Measurements from ENCODE around the gene HSD3B1. TPM values are rescaled to one million over a fixed set of nuclear protein-coding genes. Genes with fewer than 3 reads are reported as not detected.
"Not testable (repeated sequence)": the region's sequence is repeated elsewhere in the genome, so short reads cannot be mapped to it uniquely, and the experiment has no call there.

The HSD3B1 gene
- total and polyA plus RNA-seq, 2 donors from 2014 or later = not detected

DNA sequence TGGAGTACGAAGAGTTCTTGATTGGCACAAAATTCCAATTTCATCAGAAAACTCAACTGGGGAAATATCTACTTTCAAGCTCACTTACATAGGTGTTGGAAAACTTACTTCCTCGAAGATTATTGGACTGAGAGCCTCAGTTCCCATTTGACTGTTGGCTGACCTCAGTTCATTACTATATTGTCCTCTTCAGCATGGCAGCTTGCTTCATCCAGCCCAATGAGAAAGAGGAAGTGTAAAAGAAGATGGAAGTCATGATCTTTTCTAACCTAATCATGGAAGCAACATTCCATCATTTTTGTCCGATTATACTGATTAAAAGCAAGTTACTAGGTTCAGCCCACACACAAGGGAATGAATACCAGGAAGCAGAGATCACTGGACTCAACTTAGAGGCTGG, 49.4 kb downstream of the HSD3B1 start:
- peaks cover 0 to 6% (median 4%) of the 10 kb centered on the region in 3 donors for H3K4me1 ChIP-seq (ENCODE audit: control insufficient read depth in 2 of 3, insufficient read depth in 2 of 3, low read depth in 1 of 3, low read length in 3 of 3)
- FAIRE-seq (no peak), DNase-seq (no peak)
- intact Hi-C loops (cut with DNase I) = no loop called here
- TF ChIP-seq, protein P1, sequence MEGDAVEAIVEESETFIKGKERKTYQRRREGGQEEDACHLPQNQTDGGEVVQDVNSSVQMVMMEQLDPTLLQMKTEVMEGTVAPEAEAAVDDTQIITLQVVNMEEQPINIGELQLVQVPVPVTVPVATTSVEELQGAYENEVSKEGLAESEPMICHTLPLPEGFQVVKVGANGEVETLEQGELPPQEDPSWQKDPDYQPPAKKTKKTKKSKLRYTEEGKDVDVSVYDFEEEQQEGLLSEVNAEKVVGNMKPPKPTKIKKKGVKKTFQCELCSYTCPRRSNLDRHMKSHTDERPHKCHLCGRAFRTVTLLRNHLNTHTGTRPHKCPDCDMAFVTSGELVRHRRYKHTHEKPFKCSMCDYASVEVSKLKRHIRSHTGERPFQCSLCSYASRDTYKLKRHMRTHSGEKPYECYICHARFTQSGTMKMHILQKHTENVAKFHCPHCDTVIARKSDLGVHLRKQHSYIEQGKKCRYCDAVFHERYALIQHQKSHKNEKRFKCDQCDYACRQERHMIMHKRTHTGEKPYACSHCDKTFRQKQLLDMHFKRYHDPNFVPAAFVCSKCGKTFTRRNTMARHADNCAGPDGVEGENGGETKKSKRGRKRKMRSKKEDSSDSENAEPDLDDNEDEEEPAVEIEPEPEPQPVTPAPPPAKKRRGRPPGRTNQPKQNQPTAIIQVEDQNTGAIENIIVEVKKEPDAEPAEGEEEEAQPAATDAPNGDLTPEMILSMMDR (IDR thresholded peaks at IDR 0.05; ENCODE audit: borderline replicate concordance, extremely low read depth, insufficient read depth) = no peak
- no peaks in the 10 kb centered on the region for H3K27me3 ChIP-seq (ENCODE audit: control insufficient read depth, insufficient read depth, low read length)
- H3K9ac ChIP-seq (ENCODE audit: low read length in 3 of 3) = no peak overlapping the region
- H3K27ac ChIP-seq (ENCODE audit: low read depth in 2 of 2, low read length in 2 of 2) = no peak overlapping the region
- H3K4me3 ChIP-seq (ENCODE audit: low read length in 3 of 3) = no peak overlapping the region
- no peaks in the 10 kb centered on the region for H3K9me3 ChIP-seq (ENCODE audit: control insufficient read depth in 2 of 3, insufficient read depth in 1 of 3, low read length in 3 of 3)
- no peaks in the 10 kb centered on the region for H3K36me3 ChIP-seq (ENCODE audit: control insufficient read depth in 2 of 3, insufficient read depth in 3 of 3, low read length in 3 of 3)

DNA sequence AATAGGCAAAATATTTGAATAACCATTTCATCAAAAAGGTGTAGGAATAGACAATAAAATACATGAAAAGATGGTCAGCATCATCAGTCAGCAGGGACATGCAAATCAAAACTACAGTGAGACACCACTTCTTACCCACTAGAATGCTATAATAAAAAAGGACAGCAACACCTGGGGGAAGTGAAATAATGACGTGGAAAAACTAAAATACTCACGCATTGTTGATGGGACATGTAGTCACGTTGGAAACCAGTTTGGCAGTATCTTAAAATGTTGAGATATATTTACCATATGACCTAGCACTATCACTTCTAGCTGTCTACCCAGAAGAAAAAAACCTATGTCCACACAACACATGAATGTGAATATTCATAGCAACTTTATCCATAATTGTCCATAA, 53.4 kb downstream of the HSD3B1 start:
- H3K4me3 ChIP-seq (ENCODE audit: low read length in 3 of 3); H3K36me3 ChIP-seq (ENCODE audit: control insufficient read depth in 2 of 3, insufficient read depth in 3 of 3, low read length in 3 of 3); FAIRE-seq; H3K9me3 ChIP-seq (ENCODE audit: control insufficient read depth in 2 of 3, insufficient read depth in 1 of 3, low read length in 3 of 3); H3K27ac ChIP-seq (ENCODE audit: low read depth in 2 of 2, low read length in 2 of 2); H3K4me1 ChIP-seq (ENCODE audit: control insufficient read depth in 2 of 3, insufficient read depth in 2 of 3, low read depth in 1 of 3, low read length in 3 of 3); H3K27me3 ChIP-seq (ENCODE audit: control insufficient read depth, insufficient read depth, low read length); H3K9ac ChIP-seq (ENCODE audit: low read length in 3 of 3); intact Hi-C loops (cut with DNase I); DNase-seq: not testable (repeated sequence)

DNA sequence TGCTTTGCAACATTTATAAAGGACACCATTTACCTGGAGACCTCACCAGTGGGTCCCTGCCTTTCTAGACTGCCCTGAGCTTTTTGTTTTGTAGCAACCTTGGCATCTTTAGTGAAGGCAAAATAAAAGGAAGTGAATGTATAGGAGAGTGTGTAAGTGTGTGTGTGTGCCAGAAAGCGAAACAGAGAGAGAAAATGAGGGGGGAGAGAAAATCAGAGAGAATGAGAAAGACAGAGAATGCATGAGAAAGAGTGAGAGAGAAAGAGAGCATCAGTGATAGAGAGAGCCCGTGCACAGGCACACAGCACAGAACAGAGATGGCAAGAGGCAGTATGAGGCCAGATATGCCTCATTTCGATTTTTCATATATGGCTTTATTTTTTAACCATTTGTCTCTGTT, 57.5 kb downstream of the HSD3B1 start:
- no peak for DNase-seq
- H3K9me3 ChIP-seq (ENCODE audit: control insufficient read depth in 2 of 3, insufficient read depth in 1 of 3, low read length in 3 of 3) = no peaks in the 10 kb centered on the region
- no peaks in the 10 kb centered on the region for H3K36me3 ChIP-seq (ENCODE audit: control insufficient read depth in 2 of 3, insufficient read depth in 3 of 3, low read length in 3 of 3)
- H3K4me1 ChIP-seq (ENCODE audit: control insufficient read depth in 2 of 3, insufficient read depth in 2 of 3, low read depth in 1 of 3, low read length in 3 of 3) = no peaks in the 10 kb centered on the region
- no peak overlapping the region for H3K4me3 ChIP-seq (ENCODE audit: low read length in 3 of 3)
- H3K27ac ChIP-seq (ENCODE audit: low read depth in 2 of 2, low read length in 2 of 2) = no peak overlapping the region
- intact Hi-C loops (cut with DNase I) = no loop called here
- TF ChIP-seq, protein P1 (IDR thresholded peaks at IDR 0.05; ENCODE audit: borderline replicate concordance, extremely low read depth, insufficient read depth) = no peak
- H3K27me3 ChIP-seq (ENCODE audit: control insufficient read depth, insufficient read depth, low read length) = no peaks in the 10 kb centered on the region
- no peak for FAIRE-seq
- H3K9ac ChIP-seq (ENCODE audit: low read length in 3 of 3) = no peak overlapping the region

Other genes with a start within 250 kb of the HSD3B1 start
- gene HAO2, start 138.4 kb upstream of the HSD3B1 start, total RNA-seq = 1.9 TPM
- 183 TPM for gene HAO2, start 138.4 kb upstream of the HSD3B1 start, polyA plus RNA-seq (ENCODE audit: insufficient read depth, low read depth, low replicate concordance)
- not detected for gene HSD3B2, start 92.1 kb upstream of the HSD3B1 start, total RNA-seq
- 0.60 TPM for gene HSD3B2, start 92.1 kb upstream of the HSD3B1 start, polyA plus RNA-seq (ENCODE audit: insufficient read depth, low read depth, low replicate concordance)
- gene ZNF697, start 141.1 kb downstream of the HSD3B1 start, total RNA-seq = 8.3 TPM
- gene ZNF697, start 141.1 kb downstream of the HSD3B1 start, polyA plus RNA-seq (ENCODE audit: insufficient read depth, low read depth, low replicate concordance) = 4.1 TPM
- gene PHGDH, start 204.7 kb downstream of the HSD3B1 start, total RNA-seq = 71.9 TPM
- gene PHGDH, start 204.7 kb downstream of the HSD3B1 start, polyA plus RNA-seq (ENCODE audit: insufficient read depth, low read depth, low replicate concordance) = 126 TPM

All from kidney (tissue), 14 donors.